NCI-H2107 treated with DMSO at 0.1 percent for 48 hours (cell line): Measurements from ENCODE around the gene NFATC3.

Source experiments
- DNase-seq: peaks from one replicate; lab custom pipeline; 2025; ENCODE audit not compliant: unreplicated experiment; lab: John Stamatoyannopoulos, UW

Gene NFATC3

DNA sequence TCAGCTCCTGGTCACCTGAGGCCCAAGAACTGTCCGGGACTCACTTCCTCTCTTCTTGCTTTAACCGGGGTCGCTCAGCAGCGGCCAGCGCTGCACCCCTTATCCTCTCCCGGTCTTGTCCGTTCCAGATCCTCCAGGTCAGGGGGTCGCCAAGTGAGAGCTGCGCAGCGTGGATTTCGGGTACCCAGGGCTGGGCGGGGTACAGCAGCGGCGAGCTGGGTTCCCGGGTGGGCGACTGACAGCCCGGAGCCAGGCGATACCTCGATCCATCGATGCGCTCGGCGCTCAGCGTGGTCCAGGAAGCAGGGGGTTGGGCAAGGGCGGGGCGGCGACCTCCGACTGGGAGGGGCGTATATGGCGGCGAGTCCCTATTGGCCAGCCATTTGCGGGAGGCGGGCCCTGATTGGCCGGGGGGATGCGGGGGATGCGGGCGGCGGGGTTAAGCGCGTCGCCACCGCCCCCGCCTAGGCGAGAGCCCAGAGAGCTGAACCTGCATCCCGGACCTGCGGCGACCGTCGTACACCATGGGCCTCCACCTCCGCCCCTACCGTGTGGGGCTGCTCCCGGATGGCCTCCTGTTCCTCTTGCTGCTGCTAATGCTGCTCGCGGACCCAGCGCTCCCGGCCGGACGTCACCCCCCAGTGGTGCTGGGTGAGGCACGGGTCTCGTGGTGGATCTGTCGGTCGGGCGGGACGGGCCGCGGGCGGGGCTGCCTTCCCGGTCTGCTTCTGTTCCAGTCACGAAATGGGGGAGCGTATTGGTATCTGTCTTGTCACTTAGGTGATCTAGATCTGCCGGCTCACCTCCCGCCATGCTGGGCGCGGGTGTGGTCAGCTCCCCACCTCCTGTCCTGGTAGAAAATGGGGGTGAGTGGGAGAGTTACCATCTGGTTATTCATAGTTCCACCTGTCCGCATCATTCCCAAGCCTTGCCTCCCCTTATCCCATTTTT, 160.0 kb downstream of the NFATC3 start, which contains the start of gene PLA2G15:
Gene PLA2G15, plus strand, starts transcription at position 471 of the 951 bp plus-strand sequence. Its CDS starts 54 bp downstream, at position 525.
- DNase-seq = peak; percentile 60

DNA sequence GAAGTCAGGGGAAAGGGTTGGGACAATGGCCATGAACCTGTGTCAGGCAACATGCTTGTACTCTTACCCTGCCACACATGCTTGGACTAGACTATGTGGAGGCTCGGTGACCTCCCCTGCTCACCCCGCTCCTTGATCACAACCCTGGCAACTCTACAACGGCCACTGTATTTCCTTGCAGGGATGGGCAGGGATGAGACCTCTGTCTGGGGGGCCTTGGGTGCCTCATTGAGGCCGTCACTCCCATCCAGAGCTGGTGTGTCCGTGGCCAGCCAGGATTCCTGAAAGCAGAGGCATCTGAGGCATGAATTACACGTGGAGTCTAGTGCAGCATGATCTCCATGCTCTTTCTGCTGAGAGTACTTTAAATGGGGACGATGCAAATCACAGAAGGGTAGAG, 161.0 kb downstream of the NFATC3 start:
- no peak for DNase-seq

DNA sequence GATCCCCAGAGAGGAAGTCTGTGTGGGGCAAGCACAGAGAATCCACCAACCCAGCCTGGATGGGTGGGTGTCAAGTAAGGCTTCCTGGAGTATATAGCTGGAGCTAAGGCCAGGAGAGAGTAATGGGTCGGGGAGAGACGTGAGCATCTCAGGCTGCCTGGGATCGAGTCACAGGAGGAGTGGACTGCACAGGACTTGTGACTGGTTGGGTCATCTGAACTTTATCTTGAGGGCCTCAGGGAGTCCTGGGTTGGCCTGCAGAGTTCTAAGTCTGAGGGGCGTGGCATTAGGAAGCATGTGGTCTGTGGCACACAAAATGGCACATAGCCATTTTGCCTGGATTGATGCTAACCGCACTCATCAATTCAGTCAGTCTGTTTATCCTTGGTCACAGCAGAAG, 161.5 kb downstream of the NFATC3 start:
- no peak for DNase-seq

DNA sequence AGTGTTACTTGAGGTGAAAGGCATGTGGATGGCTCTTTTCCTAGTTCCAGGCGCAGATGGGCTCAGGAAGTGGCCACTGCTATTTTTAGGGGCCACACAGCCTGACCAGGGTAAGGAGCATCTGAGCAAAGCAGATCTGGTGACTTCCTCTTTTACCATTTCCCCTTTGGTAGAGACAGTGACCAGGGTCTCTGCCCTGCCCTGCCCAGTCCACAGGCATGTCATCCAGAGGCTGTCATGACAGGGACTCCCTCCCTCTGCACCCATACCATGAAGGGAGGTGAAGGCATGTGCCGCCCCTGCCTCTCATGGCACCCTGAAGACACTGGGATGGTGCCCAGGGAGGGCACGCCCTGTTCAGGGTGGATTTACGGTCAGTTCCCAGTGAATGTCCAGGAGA, 162.2 kb downstream of the NFATC3 start:
- DNase-seq = no peak

DNA sequence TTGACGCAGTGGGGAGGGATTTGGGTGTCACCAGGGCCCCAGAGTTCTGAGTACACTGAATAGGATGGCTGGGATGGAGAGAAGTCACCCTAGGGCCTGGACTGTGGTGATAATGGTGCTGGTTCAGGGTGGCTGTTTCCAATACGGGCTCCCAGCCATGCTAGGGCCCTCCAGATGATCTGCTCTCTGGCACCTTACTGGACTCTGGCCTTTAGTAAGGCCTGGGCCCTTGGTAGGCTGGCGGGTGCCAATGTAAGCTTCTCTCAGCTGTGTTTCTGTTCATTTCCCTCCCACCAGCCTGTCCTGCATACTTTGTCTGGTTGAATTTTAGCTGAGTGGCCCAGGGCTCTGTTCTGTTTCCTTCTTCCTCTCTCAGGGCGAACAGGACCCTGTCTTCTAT, 162.8 kb downstream of the NFATC3 start:
- DNase-seq = no peak

DNA sequence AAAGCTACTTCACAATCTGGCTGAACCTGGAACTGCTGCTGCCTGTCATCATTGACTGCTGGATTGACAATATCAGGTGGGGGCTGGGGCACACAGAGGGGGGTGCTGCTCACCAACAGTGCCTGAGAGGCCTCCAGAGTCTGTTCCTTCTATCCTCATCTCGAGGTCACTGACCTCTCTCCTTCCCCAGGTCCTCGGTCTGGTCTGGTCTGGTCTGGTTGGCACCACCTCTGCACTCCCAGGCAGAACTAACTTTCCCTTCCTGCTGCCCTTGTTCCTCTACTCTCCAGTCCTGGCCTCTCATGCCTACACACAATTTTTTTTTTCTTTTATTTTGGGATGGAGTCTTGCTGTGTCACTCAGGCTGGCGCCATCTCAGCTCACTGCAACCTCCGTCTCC, 164.2 kb downstream of the NFATC3 start:
- no peak for DNase-seq

DNA sequence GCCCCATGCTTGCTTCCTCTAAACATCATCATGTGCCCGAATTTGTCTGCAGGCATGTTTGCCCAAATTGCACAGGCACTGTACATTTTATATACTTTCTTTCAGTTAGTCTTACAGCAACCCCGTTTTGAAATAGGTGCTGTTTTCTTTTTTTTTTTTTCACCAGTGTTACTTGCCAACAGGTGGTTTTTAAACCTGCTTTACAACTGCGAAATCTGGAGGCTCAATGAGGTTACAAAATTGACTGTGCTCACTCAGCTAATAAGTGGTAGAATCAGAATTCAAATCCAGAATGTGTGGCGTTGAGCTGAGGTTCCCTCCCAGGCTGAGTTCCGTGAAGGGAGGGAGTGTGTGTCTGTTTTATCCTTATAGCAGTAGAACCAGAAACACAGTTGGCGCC, 165.8 kb downstream of the NFATC3 start:
- DNase-seq = no peak

DNA sequence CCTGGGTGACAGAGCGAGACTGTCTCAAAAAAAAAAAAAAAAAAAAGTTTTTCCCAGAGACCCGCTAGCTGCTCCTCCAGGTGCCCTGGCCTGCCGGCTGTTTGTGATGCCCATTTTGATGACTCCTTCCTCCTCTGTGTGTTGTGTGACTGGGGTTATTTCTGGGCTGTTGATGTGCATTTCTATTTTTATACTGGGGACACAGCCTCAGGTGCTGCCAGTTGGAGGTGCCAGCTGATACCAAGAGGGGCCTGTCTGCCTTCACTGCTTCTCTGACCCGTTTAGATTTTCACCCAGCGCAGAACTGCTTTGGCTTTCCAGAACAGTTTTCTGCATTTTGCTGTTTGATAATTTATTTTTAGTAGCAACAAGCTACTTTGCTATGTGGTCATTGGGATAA, 166.7 kb downstream of the NFATC3 start:
- no peak for DNase-seq

DNA sequence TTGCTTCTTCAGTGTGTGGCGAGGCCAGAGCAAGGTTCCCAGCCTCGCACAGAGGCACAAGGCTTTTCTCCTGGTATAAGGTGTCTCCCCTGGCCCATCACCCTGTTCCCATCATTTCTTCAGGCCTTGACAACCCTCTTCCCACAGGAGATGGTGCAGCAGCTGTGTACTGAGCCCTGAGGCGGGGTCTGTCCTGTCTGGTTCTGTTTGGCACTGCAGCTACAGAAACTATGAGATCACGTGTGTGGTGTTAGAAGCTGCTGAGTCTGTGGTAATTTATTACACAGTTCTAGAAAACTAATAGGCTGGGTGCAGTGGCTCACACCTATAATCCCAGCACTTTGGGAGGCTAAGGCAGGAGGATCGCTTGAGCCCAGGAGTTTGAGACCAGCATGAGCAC, 167.2 kb downstream of the NFATC3 start:
- no peak for DNase-seq

DNA sequence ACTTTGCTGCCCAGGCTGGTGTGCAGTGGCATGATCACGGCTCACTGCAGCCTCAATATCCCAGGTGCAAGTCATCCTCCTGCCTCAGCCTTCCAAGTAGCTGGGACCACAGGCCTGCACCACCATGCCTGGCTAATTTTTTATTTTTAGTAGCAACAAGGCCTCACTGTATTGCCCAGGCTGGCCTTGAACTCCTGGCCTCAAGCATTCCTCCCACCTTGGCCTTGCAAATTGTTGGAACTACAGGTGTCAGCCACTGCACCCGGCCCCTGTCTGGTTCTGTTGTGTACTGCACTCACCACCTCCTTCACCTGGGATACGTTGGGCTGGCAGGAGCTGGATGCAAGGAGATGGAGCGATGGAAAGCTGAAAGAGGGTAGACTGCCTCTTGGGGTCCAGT, 168.6 kb downstream of the NFATC3 start:
- no peak for DNase-seq

DNA sequence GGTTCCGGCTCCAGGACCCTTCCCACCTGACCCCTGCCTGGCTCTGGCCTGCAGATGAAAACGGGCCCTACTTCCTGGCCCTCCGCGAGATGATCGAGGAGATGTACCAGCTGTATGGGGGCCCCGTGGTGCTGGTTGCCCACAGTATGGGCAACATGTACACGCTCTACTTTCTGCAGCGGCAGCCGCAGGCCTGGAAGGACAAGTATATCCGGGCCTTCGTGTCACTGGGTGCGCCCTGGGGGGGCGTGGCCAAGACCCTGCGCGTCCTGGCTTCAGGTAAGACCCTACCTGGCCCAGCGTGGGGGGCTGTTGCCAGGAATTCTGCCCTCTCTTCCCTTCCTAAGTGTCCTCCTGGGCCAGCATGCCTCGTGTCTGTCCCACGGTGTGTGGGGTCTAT, 170.5 kb downstream of the NFATC3 start:
- DNase-seq = no peak

DNA sequence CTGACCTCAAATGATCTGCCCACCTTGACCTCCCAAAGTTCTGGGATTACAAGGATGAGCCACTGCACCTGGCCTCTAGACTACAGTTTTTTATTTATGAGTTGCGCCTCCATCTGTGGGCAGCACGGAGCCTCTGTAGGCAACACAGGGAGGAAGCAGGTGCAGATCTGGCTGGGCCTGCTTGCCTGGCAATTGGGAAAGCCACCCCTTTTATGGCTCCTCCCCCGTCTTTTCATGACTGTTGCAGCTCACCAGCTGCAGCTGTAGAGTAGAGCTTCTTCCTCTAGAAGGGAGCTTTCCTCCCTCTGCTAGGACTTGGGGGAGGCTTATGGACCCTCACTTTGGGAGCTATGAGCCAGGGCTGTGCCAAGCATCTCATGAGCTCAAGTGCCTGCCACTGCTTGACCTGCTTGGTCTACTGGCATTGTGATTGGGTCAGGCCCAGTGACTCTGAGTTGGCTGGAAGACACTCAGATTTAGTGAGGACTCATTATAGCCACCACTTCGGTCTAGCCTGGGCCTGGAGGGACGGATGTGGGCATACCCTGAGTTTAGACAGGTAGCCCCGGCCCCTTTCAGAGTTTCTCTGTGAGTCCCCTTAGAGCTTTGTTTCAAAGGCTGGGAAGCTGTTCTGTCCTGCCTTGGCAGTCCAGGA, 172.2 kb downstream of the NFATC3 start:
- peak; percentile 66 for DNase-seq

DNA sequence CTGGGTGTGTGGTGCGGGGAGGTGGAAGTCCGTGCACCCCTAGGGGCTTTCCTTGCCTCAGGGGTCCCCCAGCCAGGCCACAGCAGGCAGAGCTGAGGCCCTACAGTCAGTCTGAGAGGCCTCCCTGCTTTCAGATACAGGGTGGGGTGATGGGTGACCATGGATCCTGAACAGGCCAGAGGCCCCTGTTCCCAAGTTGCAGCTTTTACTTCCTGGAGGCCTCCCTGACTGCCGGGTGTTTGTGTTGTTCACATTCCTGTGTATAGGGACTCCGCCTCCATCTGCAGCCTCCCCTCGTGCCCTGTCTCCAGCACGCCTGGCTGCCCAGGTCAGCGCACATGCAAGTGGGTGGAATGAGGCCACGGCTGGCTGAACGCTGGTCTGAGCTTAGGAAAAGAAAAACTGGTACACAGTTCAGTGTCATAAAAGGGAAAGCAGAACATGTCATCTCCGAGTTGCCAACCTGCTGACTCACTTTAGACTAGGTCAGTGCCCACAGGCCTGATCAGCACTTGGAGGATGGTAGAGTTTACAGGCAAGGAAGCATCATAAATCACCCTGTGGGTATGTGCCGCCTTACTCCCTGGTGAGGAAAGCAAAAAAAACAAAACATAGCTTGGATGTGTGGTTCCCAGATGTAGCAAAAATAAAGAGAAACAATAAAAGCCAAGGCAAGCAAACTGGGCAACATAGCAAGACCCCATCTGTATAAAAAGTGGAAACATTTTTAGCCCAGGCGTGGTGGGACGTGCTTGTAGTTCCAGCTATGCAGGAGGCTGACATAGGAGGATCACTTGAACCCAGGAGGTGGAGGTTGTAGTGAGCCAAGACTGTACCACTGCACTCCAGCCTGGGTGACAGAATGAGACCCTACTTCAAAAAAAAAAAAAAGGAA, 173.0 kb downstream of the NFATC3 start:
- DNase-seq = no peak

DNA sequence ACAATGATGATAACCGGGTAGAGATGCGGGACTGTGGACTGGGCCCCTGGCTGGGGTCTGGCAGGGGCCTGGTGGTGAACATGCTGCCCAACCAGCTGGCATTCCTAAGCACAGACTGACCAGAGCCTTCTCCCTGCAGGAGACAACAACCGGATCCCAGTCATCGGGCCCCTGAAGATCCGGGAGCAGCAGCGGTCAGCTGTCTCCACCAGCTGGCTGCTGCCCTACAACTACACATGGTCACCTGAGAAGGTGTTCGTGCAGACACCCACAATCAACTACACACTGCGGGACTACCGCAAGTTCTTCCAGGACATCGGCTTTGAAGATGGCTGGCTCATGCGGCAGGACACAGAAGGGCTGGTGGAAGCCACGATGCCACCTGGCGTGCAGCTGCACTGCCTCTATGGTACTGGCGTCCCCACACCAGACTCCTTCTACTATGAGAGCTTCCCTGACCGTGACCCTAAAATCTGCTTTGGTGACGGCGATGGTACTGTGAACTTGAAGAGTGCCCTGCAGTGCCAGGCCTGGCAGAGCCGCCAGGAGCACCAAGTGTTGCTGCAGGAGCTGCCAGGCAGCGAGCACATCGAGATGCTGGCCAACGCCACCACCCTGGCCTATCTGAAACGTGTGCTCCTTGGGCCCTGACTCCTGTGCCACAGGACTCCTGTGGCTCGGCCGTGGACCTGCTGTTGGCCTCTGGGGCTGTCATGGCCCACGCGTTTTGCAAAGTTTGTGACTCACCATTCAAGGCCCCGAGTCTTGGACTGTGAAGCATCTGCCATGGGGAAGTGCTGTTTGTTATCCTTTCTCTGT, 174.0 kb downstream of the NFATC3 start:
- no peak for DNase-seq

DNA sequence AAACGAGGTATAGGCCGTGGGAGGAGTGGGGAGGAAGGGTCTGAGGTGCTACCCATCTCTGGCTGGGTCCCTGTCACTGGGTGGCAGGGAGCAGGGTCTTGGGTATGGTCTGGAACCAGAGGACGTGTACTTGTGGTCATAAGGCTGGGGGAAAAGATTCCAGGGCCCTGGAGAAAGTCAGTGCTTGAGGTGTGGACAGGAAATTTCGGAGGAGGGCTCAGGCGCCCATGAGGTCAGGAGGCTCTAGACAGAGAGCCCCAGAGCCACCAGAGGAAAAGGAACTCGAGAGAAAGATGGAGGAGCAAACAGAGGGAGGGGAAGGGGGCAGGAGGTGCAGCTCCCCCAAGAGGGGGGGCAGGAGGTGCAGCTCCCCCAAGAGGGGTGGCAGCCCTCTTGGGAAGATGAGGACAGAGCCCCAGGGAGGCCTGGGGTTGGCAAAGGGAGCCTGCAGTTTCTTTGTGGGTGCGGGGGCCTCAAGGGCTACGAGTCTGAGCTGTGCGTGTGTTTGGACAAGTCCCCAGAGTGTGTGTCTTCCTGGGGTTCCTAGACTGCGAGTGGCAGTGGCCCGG, 178.5 kb downstream of the NFATC3 start:
- no peak for DNase-seq

DNA sequence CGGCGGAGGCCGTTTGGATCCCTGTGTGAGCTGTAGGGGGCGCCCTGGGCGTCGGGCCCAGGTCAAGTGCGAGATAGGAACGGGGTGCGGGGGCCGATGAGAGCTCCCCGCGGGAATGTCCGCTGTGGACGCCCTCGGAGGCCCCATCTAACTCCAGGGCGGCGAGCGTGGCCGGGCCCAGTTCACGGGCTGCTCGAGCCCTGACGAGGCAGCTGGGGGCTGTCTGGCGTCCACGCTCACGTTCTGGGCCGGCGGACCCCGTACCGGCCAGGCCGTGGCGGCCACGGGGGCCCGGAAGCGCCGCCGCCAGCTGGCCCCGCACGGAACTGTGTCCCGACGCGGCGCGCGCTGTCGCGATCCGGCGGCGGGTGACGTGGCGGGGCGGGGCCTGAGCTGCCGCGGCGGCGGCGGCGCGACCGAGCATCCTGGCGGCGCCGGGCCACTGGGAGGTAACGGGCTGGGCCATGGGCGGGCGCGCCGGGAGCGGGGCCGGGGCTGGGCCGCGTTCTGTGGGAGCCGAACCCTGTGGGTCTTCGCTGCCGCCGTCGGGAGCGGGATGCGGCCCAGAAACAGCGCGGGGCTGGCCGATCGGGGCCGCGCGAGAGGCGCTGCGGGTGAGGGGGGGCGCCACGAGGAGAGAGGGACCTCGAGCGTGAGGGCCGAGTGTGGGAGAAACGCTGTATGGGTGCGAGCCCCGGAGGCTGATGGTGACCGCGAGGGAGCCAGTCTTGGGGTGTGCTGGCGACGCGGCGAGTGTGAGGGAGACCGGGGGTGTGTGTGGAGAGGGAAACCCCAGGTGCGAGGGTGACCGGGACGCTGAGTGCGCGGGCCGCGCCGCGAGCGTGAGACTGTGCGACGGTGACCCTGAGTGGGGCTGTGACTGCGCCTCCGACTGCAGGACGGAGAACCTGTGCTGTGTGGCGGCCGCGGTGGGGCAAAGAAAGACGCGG, 179.2 kb downstream of the NFATC3 start, which contains the start of gene SLC7A6:
Gene SLC7A6, plus strand, starts transcription at position 399 of the 950 bp plus-strand sequence. CDS start 10,201 bp downstream, outside the sequence.
- DNase-seq = peak; percentile 44

DNA sequence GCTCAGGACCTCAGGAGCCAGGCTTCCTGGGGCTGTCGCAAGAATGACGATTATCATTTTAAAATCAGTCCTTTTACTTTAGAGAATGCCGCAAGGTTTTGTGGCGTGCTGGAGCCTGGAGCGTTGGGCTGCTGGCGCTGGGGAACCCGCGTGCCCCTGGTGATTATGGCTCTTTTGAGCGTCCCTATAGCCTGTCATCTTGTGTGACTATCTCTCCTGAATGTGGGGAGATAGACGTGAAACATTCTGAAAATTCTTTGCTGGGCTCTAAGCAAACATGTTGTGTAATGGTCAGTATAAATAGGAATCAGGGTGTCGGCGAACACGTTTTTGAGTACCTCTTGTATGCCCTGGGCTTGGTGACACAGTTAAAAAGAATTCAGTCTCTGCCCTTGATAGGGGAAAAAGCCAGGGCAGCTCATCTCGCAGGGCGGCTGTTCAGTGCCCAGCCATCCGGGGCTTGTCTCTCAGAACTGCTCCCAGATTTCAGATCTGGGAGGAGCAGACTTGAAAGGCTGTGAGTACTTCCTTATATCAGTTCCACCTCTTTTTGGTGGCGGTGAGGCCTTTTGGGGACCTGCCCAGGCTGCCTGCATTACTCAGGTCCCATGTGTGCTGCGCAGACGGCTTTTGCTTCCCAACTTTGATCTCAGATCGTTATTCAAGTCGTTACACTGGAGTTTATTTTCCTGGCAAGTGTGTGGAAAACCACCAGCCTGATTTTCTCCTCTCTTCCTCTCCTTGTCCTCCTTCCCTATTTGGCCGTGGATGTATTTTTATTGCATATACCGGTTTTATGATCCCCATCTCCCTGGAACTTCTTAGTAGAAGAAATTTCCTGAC, 180.1 kb downstream of the NFATC3 start:
- DNase-seq = peak; percentile 31
